COLO668 (cell line): Measurements from ENCODE around the gene PHF21A.

ENCODE experiments used
- DNase-seq: peaks from one replicate; lab custom pipeline; 2025; ENCODE audit not compliant: unreplicated experiment; lab: John Stamatoyannopoulos, UW

Gene PHF21A

GRCh38 chr11:46075928-46076327, 45.3 kb downstream of the PHF21A start:
- no peak for DNase-seq

DNA sequence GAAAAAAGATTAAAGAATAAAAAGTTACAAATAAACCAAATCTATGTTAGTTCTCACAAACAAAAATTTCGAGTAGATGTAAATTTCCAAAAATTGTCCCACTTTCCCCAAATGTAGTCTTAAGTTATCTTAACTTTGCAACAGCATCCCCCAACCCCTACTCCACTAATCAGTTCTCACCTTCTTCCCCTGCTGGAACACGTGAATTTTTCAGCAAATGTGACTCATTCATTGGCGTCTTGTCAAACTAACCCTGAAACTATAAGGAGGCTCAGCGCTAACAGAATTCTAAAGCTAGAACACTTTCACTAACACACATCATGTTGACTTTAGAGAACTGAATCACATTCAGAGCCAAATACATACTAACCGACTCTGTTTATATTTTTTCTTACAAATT, 46.1 kb downstream of the PHF21A start:
- no peak for DNase-seq

GRCh38 chr11:46073632-46074031, 47.6 kb downstream of the PHF21A start:
- no peak for DNase-seq

DNA sequence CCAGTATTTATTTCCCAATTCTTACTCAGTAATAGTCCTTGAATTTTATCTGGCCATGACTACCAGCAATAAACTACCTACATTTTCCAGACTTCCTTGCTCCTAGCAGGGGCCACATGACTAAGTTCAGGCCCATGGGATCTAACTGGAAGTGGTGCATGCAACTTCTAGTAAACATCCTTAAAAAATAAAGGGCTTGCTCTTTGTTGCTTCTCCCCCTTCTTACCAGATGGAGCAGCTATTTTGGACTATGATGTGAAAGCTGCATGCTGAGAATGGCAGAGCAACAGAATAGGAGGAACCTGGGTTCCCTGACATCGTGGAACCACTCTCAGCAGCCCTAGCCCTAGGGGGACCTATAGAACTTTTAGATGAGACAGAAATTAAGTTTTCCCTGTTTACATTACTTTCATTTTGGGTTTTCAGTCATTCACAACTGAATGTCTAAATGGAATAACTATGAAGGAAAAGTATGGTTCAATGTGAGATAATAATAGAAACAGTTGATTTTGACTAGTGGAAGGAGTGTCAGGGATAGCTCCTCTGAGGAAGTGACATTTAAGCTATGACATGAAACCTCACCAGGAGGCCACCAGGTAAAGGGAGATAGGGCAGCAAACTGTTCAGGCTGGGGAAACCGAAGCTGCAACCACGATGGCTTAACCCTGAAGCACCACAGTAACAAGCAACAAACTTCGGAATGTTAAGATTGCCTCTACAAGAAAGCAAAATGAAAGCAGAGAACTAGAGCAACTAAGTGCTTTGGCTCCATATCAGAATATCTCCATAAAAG, 48.9 kb downstream of the PHF21A start:
- DNase-seq, result no peak

GRCh38 chr11:46071091-46071490, 50.2 kb downstream of the PHF21A start:
- DNase-seq, result no peak

- no peak for DNase-seq
These were observed 51.7 kb downstream of the PHF21A start for GRCh38 chr11:46069595-46069994.

- DNase-seq, result no peak
These were observed 54.9 kb downstream of the PHF21A start for GRCh38 chr11:46066335-46066734.

- DNase-seq, result no peak
These were observed 55.6 kb downstream of the PHF21A start for GRCh38 chr11:46065681-46066080.

GRCh38 chr11:46064221-46064620, 57.0 kb downstream of the PHF21A start:
- no peak for DNase-seq

DNA sequence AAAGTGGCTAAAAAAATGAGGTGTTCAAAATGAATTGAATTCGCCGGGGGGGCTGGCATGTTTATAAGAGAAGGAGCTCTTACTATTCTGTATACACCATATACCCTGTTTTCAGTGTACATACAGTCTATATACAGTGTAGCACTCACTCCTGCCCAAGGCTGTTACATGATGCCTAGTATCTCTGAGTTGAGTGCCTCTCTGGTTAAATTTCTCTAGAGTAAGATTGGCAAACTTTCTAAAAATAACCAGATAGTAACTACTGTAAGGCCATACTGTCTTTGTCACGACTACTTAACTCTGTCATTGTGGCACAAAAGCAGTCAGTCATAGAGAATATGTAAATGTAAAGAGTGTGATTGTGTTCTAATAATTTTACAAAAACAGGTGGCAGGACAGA, 58.1 kb downstream of the PHF21A start:
- DNase-seq, result no peak

DNA sequence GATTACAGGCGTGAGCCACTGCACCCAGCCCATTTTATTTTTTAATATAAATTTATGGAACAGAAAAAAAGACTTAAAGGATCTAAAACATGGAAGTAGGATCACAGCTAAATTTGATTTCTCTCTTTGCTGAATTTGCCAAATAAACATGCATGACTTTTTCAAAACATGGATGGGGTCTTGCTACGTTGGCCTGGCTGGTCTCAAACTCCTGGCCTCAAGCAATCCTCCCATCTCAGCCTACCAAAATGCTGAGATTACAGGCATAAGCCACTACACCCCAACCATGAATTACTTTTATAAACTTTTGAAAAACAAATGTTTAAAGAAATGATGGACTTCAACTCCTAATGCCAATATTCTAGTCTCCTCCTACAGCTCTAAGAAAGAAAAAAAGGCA, 61.2 kb downstream of the PHF21A start:
- no peak for DNase-seq

DNA sequence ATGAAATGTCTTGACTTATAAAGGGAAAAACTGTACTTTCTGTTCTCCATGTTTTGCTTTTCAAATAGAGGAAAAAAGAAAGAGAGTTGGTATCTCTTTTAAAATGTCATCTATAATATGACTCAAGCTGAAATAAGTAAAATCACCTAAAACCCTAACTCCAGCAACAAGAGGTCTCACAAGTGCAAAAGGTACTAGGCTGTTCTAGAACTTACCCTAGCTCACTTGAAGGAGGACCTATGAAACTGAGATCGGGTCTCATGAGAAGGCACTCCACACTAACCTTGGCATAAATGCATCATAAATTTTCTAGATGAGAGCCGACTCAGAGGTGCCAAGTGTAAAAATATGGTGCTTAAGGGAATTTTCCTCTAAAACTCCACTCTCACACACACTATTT, 63.8 kb downstream of the PHF21A start:
- no peak for DNase-seq

- no peak for DNase-seq
These were observed 65.9 kb downstream of the PHF21A start for GRCh38 chr11:46055371-46055770.

DNA sequence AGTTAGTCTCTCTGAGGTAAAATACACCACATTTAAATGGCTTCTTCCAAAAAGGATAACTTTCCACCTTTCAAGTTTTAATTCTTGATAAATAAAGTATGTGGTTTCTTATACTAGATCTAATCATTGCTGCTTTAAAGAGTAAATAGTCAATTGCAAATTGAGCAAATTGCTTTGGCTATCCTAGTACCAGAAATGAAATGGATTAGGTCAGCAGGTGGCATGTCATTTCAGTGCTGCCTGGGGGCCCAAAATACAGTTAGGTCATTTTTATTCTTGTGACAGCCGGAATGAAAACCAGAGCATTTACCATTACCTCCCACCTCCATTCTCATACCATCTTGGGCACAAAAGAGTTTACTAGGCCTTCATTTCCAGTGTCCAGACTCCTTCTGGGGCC, 70.2 kb downstream of the PHF21A start:
- DNase-seq, result no peak

GRCh38 chr11:46050662-46051061, 70.6 kb downstream of the PHF21A start:
- no peak for DNase-seq

DNA sequence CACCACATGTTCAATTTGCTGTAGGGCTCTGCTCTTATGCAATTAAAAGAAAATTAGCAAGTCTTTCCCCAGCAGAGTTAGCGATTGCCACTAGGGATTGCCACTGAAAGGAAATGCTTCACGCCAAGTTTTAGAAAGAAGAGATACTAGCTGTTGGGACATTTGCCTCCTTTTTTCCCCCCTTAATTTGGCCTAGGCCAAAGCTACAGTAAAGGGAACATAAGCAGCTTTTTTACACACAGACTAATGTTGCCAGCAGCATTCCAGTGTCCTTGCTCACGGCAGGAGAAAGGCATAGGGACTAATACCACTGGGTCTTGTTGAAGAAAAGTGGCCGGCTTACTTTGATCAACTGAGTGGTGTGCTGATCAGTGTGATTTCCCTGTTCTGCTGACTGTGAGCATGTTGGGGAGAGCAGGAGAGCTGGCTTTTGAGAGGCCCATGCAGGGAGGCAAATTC, 71.2 kb downstream of the PHF21A start:
- no peak for DNase-seq

GRCh38 chr11:46049325-46049897, 71.8 kb downstream of the PHF21A start:
- DNase-seq, result no peak

GRCh38 chr11:46048198-46048597, 73.1 kb downstream of the PHF21A start:
- DNase-seq, result no peak

DNA sequence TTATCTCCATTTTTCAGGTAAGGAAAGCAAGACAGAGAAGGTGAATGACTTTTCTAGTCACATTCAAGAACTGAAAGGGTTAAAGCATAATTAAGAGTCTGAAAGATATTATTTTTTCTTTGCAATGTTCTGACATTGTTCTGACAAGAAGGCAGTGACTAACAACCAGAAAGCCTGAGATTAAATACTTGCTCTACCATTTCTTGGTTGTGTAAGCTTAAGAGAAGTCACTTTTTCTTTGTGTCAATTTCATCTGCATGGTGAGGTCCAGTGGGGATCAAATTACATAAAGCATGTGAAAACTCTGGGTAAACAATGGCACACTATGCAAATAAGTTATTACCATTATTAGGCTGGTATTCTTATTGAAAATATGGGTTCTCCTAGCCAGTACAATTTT, 73.7 kb downstream of the PHF21A start:
- DNase-seq, result no peak

DNA sequence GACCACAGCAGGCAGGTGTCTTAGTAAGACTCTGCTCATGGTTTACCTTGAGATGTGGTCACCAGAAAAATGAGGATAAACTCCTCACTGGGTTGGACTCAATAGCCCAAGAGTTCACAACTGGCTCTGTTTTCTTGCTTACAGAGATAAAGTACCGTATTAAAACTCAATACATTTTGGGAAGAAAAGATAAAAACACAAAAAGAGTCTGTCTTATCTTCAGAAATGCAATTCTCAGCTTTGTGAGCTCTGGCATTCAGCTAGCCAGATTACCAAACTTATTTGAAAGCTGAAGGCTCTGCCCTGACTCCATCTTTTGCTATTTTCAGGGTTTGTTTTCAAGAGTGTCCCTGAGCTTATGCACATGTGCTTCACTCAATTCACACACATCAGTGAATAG, 75.4 kb downstream of the PHF21A start:
- DNase-seq, result no peak

DNA sequence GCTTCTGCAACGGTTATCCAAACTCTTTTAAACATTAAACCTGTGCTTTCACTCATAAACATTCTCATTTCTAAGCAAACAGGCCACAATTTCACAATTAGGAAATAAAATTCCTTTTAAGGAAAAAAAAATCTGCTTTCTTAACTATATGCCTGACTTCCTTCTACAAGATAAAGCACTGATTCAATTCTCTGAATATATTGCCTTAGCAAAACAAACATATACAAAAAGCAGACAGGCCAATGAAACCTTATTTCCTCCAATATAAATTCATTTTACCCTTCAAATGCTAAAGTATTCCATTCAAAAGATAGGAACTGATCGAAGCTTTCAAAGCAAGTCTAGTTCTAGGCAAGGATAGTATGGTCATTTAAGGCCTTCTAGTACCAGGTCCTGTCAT, 76.7 kb downstream of the PHF21A start:
- no peak for DNase-seq

DNA sequence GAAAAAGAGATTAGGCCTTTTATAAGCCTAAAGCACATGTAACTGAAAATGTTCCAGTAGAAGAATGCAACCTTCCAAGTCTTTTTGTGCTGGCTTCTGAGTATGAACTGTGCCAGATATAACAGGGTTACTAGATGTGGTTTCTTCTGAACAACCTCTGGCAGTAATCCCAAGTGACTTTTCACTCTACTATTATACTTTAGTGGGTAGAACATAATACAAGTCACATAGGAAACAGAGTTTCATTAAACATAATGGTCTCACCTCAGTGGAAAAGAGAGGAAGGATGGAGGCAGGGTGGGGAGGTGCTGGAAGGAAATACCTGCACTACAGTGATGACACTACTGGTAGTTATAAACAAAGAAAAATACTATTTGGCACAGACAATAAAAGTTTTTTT, 81.3 kb downstream of the PHF21A start:
- no peak for DNase-seq

- no peak for DNase-seq
These were observed 82.7 kb downstream of the PHF21A start for GRCh38 chr11:46038529-46038928.
